ENCODE results near the gene MUS81. TPM values are rescaled to one million over a fixed set of nuclear protein-coding genes. Genes with fewer than 3 reads are reported as not detected.

MUS81 gene
- total and polyA plus RNA-seq, 9 of the 15 experiments (the other 6 are each of a cell fraction or from before 2014, with no cell fraction given), result 13.4 to 118 (median 53.7) TPM

DNA sequence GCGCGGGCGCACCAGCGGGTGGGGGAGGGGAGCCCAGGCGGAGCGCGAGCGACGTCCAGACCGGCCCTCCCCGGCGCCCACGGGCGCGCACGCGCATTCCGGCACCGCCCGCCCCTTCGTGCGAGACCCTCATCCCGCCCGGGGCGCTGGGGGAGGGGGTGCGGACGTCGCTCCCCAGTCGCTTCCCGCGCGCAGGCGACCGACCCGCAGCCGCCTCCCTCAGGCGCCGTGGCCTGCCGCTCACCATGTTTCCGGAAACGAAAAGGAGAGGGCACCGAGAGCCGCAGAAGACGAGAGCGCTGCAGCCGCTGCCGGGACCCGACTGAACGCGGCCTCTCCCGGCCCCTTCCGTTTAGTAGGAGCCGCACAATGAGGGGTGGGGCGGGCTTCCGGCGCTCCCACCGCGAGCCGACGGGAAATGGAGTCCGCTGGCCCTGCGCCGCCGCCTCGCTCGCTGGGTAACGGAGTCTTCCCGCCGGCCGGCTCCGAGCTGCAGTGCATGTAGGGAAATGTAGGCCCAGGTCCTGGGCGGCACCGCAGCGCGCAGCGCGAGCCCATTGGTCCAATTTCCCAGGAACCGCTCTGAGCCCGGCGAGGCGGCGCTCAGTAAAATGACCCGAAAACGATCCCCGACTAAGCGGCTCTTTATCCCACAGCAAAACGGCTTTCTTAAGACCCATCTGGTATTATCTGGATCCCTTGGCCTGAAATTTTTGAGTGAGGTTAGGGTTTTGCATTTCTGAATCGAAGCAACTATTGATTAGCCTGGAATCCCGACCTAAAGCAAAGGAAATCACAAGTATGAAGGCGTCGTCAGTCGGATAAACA, 2.2 kb upstream of the MUS81 start, which contains the start of gene CFL1 (continued):
- TF ChIP-seq, protein P1, sequence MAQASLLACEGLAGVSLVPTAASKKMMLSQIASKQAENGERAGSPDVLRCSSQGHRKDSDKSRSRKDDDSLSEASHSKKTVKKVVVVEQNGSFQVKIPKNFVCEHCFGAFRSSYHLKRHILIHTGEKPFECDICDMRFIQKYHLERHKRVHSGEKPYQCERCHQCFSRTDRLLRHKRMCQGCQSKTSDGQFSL (CRISPR knock-in tag; IDR thresholded peaks at IDR 0.05), result peak; percentile 20; the same call in 1 of the 2 replicates
- TF ChIP-seq, protein P1 (tag; IDR thresholded peaks at IDR 0.05), result no peak
- TF ChIP-seq RBBP5 (IDR thresholded peaks at IDR 0.05; ENCODE audit: borderline replicate concordance, insufficient read depth, low read length, poor library complexity, severe bottlenecking), result peak; percentile 72
- no peak for TF ChIP-seq CCAR2 (IDR thresholded peaks at IDR 0.05; ENCODE audit: low read depth, low read length)
- TF ChIP-seq KDM1A (IDR thresholded peaks at IDR 0.05), result no peak
- no peak for TF ChIP-seq USF2 (CRISPR knock-in tag; IDR thresholded peaks at IDR 0.05)
- TF ChIP-seq, protein P2, sequence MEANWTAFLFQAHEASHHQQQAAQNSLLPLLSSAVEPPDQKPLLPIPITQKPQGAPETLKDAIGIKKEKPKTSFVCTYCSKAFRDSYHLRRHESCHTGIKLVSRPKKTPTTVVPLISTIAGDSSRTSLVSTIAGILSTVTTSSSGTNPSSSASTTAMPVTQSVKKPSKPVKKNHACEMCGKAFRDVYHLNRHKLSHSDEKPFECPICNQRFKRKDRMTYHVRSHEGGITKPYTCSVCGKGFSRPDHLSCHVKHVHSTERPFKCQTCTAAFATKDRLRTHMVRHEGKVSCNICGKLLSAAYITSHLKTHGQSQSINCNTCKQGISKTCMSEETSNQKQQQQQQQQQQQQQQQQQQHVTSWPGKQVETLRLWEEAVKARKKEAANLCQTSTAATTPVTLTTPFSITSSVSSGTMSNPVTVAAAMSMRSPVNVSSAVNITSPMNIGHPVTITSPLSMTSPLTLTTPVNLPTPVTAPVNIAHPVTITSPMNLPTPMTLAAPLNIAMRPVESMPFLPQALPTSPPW (CRISPR knock-in tag; IDR thresholded peaks at IDR 0.05), result peak; percentile 88
- peak; percentile 91 for TF ChIP-seq ZNF766 (CRISPR knock-in tag; conservative IDR thresholded peaks at IDR 0.05)
- TF ChIP-seq, protein P3, sequence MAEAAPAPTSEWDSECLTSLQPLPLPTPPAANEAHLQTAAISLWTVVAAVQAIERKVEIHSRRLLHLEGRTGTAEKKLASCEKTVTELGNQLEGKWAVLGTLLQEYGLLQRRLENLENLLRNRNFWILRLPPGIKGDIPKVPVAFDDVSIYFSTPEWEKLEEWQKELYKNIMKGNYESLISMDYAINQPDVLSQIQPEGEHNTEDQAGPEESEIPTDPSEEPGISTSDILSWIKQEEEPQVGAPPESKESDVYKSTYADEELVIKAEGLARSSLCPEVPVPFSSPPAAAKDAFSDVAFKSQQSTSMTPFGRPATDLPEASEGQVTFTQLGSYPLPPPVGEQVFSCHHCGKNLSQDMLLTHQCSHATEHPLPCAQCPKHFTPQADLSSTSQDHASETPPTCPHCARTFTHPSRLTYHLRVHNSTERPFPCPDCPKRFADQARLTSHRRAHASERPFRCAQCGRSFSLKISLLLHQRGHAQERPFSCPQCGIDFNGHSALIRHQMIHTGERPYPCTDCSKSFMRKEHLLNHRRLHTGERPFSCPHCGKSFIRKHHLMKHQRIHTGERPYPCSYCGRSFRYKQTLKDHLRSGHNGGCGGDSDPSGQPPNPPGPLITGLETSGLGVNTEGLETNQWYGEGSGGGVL (CRISPR knock-in tag; IDR thresholded peaks at IDR 0.05), result no peak
- TF ChIP-seq ZFP1 (CRISPR knock-in tag; IDR thresholded peaks at IDR 0.05), result no peak
- peak; percentile 67 for TF ChIP-seq CCNT2 (IDR thresholded peaks at IDR 0.05; ENCODE audit: borderline replicate concordance, extremely low read depth, insufficient read length, low read depth, low read length)
- TF ChIP-seq DACH1 (IDR thresholded peaks at IDR 0.05; ENCODE audit: partially characterized antibody), result no peak
- no peak for TF ChIP-seq GABPA (tag; conservative IDR thresholded peaks at IDR 0.05; ENCODE audit: low read depth)
- peak; percentile 53 for TF ChIP-seq PRDM10 (IDR thresholded peaks at IDR 0.05; ENCODE audit: partially characterized antibody)
- no peak for TF ChIP-seq MTA2 (IDR thresholded peaks at IDR 0.05; ENCODE audit: low read depth)
- no peak for TF ChIP-seq PHB2 (IDR thresholded peaks at IDR 0.05; ENCODE audit: low read depth)
- TF ChIP-seq NCOR1 (IDR thresholded peaks at IDR 0.05), result peak; percentile 47
- no peak for TF ChIP-seq SIRT6 (IDR thresholded peaks at IDR 0.05; ENCODE audit: low read depth, low read length)
